HepG2 (cell line): ENCODE data around the gene ZBTB25. TPM values are rescaled to one million over a fixed set of nuclear protein-coding genes. Genes with fewer than 3 reads are reported as not detected.

Experiments
- AGO2 ChIP-seq: fragments of 200-400 bp; formaldehyde crosslinking; optimal IDR thresholded peaks from 2 replicates; pipeline ENCODE3; 2017; ENCODE audit warnings: mild to moderate bottlenecking, low read depth, low read length, moderate library complexity
- AKAP8 ChIP-seq: sonication (generic); formaldehyde crosslinking; IDR thresholded peaks from 2 replicates; pipeline ENCODE4 v1.5.1; 2020; ENCODE audit warnings: mild to moderate bottlenecking, missing genetic modification reagents
- ARNTL ChIP-seq: sonication (generic); formaldehyde crosslinking; IDR thresholded peaks from 2 replicates; pipeline ENCODE4 v1.4.0; 2020; ENCODE audit warnings: mild to moderate bottlenecking, missing genetic modification reagents
- BCL6 ChIP-seq: IDR thresholded peaks from 2 replicates; pipeline ENCODE4 v1.6.1; 2016; ENCODE audit warnings: missing genetic modification reagents, missing compliant biosample characterization
- CERS6 ChIP-seq: sonication (generic); formaldehyde crosslinking; IDR thresholded peaks from 2 replicates; pipeline ENCODE4 v1.5.0; 2020; ENCODE audit warnings: missing genetic modification reagents
- GRHL1 ChIP-seq: sonication (generic); formaldehyde crosslinking; conservative IDR thresholded peaks from 2 replicates; pipeline ENCODE4 v1.8.0; 2022; ENCODE audit warnings: missing genetic modification reagents
- NAIF1 ChIP-seq: sonication (generic); formaldehyde crosslinking; IDR thresholded peaks from 2 replicates; pipeline ENCODE4 v1.5.0; 2020; ENCODE audit warnings: mild to moderate bottlenecking, missing genetic modification reagents, borderline replicate concordance
- THAP8 ChIP-seq: sonication (generic); formaldehyde crosslinking; IDR thresholded peaks from 2 replicates; pipeline ENCODE4 v1.5.1; 2020; ENCODE audit warnings: missing genetic modification reagents, mild to moderate bottlenecking, borderline replicate concordance
- ZFP91 ChIP-seq: sonication (generic); formaldehyde crosslinking; IDR thresholded peaks from 2 replicates; pipeline ENCODE4 v1.9.0; 2022; ENCODE audit warnings: missing genetic modification reagents, mild to moderate bottlenecking, borderline replicate concordance
- ZNF350 ChIP-seq: sonication (generic); formaldehyde crosslinking; IDR thresholded peaks from 2 replicates; pipeline ENCODE4 v1.4.0; 2020; ENCODE audit warnings: mild to moderate bottlenecking, low read depth, missing genetic modification reagents, borderline replicate concordance
- ZNF382 ChIP-seq: sonication (generic); formaldehyde crosslinking; IDR thresholded peaks from 2 replicates; pipeline ENCODE4 v1.5.0; 2020; ENCODE audit warnings: missing genetic modification reagents, mild to moderate bottlenecking, borderline replicate concordance
- ZNF407 ChIP-seq: sonication (generic); formaldehyde crosslinking; IDR thresholded peaks from one replicate; pipeline ENCODE4 v1.5.1; 2020; ENCODE audit warnings: mild to moderate bottlenecking, missing genetic modification reagents; ENCODE audit errors: not compliant biosample characterization
- ZNF605 ChIP-seq: sonication (generic); formaldehyde crosslinking; IDR thresholded peaks from 2 replicates; pipeline ENCODE4 v1.8.0; 2022; ENCODE audit warnings: mild to moderate bottlenecking, missing genetic modification reagents
- ZSCAN12 ChIP-seq: sonication (generic); formaldehyde crosslinking; IDR thresholded peaks from 2 replicates; pipeline ENCODE4 v1.9.0; 2021; ENCODE audit warnings: mild to moderate bottlenecking, missing genetic modification reagents
- polyA plus RNA-seq, 8 experiments: library from polyadenylated mRNA; depleted of rRNA in 3 of 8; stranded (reverse) in 7 of 8; unstranded in 1 of 8; fragments of >200 nt; fragmentation: Illumina TruSeq in 4 of 8; extraction: Trizol in 4 of 8; gene quantifications; 2 replicates each; pipeline versions ENCODE4 v1.2.1 to v1.2.3, GENCODE V29; 2011 to 2016; ENCODE audit warnings: low read depth in 4 of 8, missing spikeins in 1 of 8, mixed read lengths in 1 of 8; ENCODE audit not compliant: insufficient read depth in 1 of 8
- total RNA-seq, 5 experiments: library from RNA; depleted of rRNA; stranded (reverse); fragments of >200 nt; fragmentation: Illumina TruSeq; extraction: Trizol; gene quantifications; 2 replicates each; pipeline ENCODE4 v1.2.3, GENCODE V29; 2016; ENCODE audit warnings: low read depth in 1 of 5

The ZBTB25 gene
- total and polyA plus RNA-seq, 2 of the 13 experiments (the other 11 are each of a cell fraction or from before 2014, with no cell fraction given), result 3.5 to 7.6 TPM

- TF ChIP-seq CERS6 (CRISPR knock-in tag), result no peak
- no peak; the same call in 1 of the 2 replicates for TF ChIP-seq ZNF605 (CRISPR knock-in tag)
- TF ChIP-seq ARNTL (CRISPR knock-in tag), result peak; percentile 90
- TF ChIP-seq BCL6 (CRISPR knock-in tag), result no peak
- no peak for TF ChIP-seq GRHL1 (CRISPR knock-in tag)
- no peak; the same call in 1 of the 2 replicates for TF ChIP-seq AKAP8
- no peak for TF ChIP-seq ZNF382 (CRISPR knock-in tag)
- peak; percentile 60 for TF ChIP-seq AGO2
- no peak for TF ChIP-seq THAP8 (CRISPR knock-in tag)
- TF ChIP-seq ZNF350 (CRISPR knock-in tag), result no peak
- peak; percentile 12 for TF ChIP-seq ZNF407 (CRISPR knock-in tag)
- TF ChIP-seq ZFP91 (CRISPR knock-in tag), result peak; percentile 78
- TF ChIP-seq NAIF1 (CRISPR knock-in tag), result peak; percentile 9; the same call in 1 of the 2 replicates
- peak; percentile 84; the same call in 1 of the 2 replicates for TF ChIP-seq ZSCAN12 (CRISPR knock-in tag)
Measured at GRCh38 chr14:64503434-64504309, at the start of gene ZBTB25 (continued).
